Activated naive CD4-positive, alpha-beta T cell treated with anti-CD3 and anti-CD28 coated beads, Interleukin-2, amount 10 ng/mL, durations not matched to agents 7 days and 5 days (primary cell): Measurements from ENCODE around the gene KLHL13.
"Not testable (repeated sequence)": the region's sequence is repeated elsewhere in the genome, so short reads cannot be mapped to it uniquely, and the experiment has no call there.

Experiments used
- CTCF ChIA-PET: fragments of 350-600 bp; sonication (Branson Sonifier 250); formaldehyde crosslinking; loops from one replicate; lab custom pipeline; 2021; ENCODE audit warnings: antibody characterized with exemption; lab: Charles Lee
- DNase-seq: peaks from one replicate; pipeline ENCODE4 v3.0.0-alpha.2; 2020
- H3K27ac Mint-ChIP-seq: one replicate; pipeline ENCODE4 v1.8.0; 2021; ENCODE audit warnings: mild to moderate bottlenecking, moderate library complexity, mixed read lengths
- H3K27me3 Mint-ChIP-seq: one replicate; pipeline ENCODE4 v1.8.0; 2021; ENCODE audit warnings: mild to moderate bottlenecking, mixed read lengths
- H3K36me3 Mint-ChIP-seq: one replicate; pipeline ENCODE4 v1.8.0; 2021; ENCODE audit warnings: mixed read lengths
- H3K4me1 Mint-ChIP-seq: one replicate; pipeline ENCODE4 v1.8.0; 2021; ENCODE audit warnings: mixed read lengths
- H3K4me3 Mint-ChIP-seq: one replicate; pipeline ENCODE4 v1.8.0; 2021; ENCODE audit warnings: mild to moderate bottlenecking, moderate library complexity, mixed read lengths
- H3K9me3 Mint-ChIP-seq: one replicate; pipeline ENCODE4 v1.8.0; 2021; ENCODE audit warnings: mixed read lengths

KLHL13 gene

GRCh38 chrX:118047446-118048186, 69.0 kb downstream of the KLHL13 start:
- peaks cover 3% of the 10 kb centered on the region for H3K9me3 Mint-ChIP-seq
- no peak for DNase-seq
- H3K27ac Mint-ChIP-seq: no peak overlapping the region
- CTCF ChIA-PET: no interaction called here
- no peak overlapping the region for H3K4me3 Mint-ChIP-seq
- H3K36me3 Mint-ChIP-seq: no peaks in the 10 kb centered on the region
- no peaks in the 10 kb centered on the region for H3K27me3 Mint-ChIP-seq
- no peaks in the 10 kb centered on the region for H3K4me1 Mint-ChIP-seq

- no peak overlapping the region for H3K27ac Mint-ChIP-seq
- H3K4me1 Mint-ChIP-seq: no peaks in the 10 kb centered on the region
- no peaks in the 10 kb centered on the region for H3K36me3 Mint-ChIP-seq
- H3K27me3 Mint-ChIP-seq: no peaks in the 10 kb centered on the region
- no peak for DNase-seq
- CTCF ChIA-PET: no interaction called here
- peaks cover 4% of the 10 kb centered on the region for H3K9me3 Mint-ChIP-seq
- no peak overlapping the region for H3K4me3 Mint-ChIP-seq
Observed at GRCh38 chrX:118039591-118039990, 77.0 kb downstream of the KLHL13 start.

GRCh38 chrX:118038614-118039365, 77.8 kb downstream of the KLHL13 start:
- no peak for DNase-seq
- Mint-ChIP-seq H3K4me3 (no peak overlapping the region), H3K36me3 (no peaks in the 10 kb centered on the region), H3K27ac (no peak overlapping the region), H3K9me3 (peaks cover 1% of the 10 kb centered on the region), H3K27me3 (no peaks in the 10 kb centered on the region), H3K4me1 (no peaks in the 10 kb centered on the region)
- CTCF ChIA-PET: no interaction called here

- Mint-ChIP-seq H3K27ac (no peak overlapping the region), H3K4me3 (no peak overlapping the region), H3K4me1 (no peaks in the 10 kb centered on the region), H3K36me3 (no peaks in the 10 kb centered on the region), H3K9me3 (peaks cover 2% of the 10 kb centered on the region), H3K27me3 (no peaks in the 10 kb centered on the region)
- CTCF ChIA-PET: no interaction called here
- DNase-seq: no peak
Observed at GRCh38 chrX:118026631-118027030, 90.0 kb downstream of the KLHL13 start.

- CTCF ChIA-PET: no interaction called here
- DNase-seq: no peak
- Mint-ChIP-seq H3K9me3 (peaks cover 2% of the 10 kb centered on the region), H3K27me3 (no peaks in the 10 kb centered on the region), H3K27ac (no peak overlapping the region), H3K4me3 (no peak overlapping the region), H3K4me1 (no peaks in the 10 kb centered on the region), H3K36me3 (no peaks in the 10 kb centered on the region)
Observed at GRCh38 chrX:118025226-118025625, 91.4 kb downstream of the KLHL13 start.

- Mint-ChIP-seq H3K4me3 (no peak overlapping the region), H3K4me1 (no peaks in the 10 kb centered on the region), H3K9me3 (peaks cover 2% of the 10 kb centered on the region), H3K27me3 (no peaks in the 10 kb centered on the region), H3K36me3 (no peaks in the 10 kb centered on the region), H3K27ac (no peak overlapping the region)
- no peak for DNase-seq
- CTCF ChIA-PET: no interaction called here
Observed at GRCh38 chrX:118024482-118024881, 92.1 kb downstream of the KLHL13 start.

GRCh38 chrX:118022753-118023152, 93.9 kb downstream of the KLHL13 start:
- Mint-ChIP-seq H3K9me3 (peaks cover 2% of the 10 kb centered on the region), H3K4me1 (no peaks in the 10 kb centered on the region), H3K27me3 (no peaks in the 10 kb centered on the region), H3K36me3 (no peaks in the 10 kb centered on the region), H3K4me3 (no peak overlapping the region), H3K27ac (no peak overlapping the region)
- CTCF ChIA-PET: no interaction called here
- no peak for DNase-seq

- H3K4me1 Mint-ChIP-seq: no peaks in the 10 kb centered on the region
- H3K9me3 Mint-ChIP-seq: peaks cover 1% of the 10 kb centered on the region
- DNase-seq: no peak
- CTCF ChIA-PET: no interaction called here
- H3K4me3 Mint-ChIP-seq: no peak overlapping the region
- no peak overlapping the region for H3K27ac Mint-ChIP-seq
- no peaks in the 10 kb centered on the region for H3K36me3 Mint-ChIP-seq
- H3K27me3 Mint-ChIP-seq: no peaks in the 10 kb centered on the region
Observed at GRCh38 chrX:118016422-118016821, 100.2 kb downstream of the KLHL13 start.

- CTCF ChIA-PET, H3K4me1 Mint-ChIP-seq, H3K36me3 Mint-ChIP-seq, H3K27me3 Mint-ChIP-seq, H3K27ac Mint-ChIP-seq, DNase-seq, H3K9me3 Mint-ChIP-seq, H3K4me3 Mint-ChIP-seq: not testable (repeated sequence)
Observed at GRCh38 chrX:118002417-118002816, 114.2 kb downstream of the KLHL13 start.

GRCh38 chrX:118000518-118000917, 116.1 kb downstream of the KLHL13 start:
- Mint-ChIP-seq H3K4me1 (no peaks in the 10 kb centered on the region), H3K4me3 (no peak overlapping the region), H3K36me3 (no peaks in the 10 kb centered on the region), H3K9me3 (peaks cover 3% of the 10 kb centered on the region), H3K27ac (no peak overlapping the region), H3K27me3 (no peaks in the 10 kb centered on the region)
- CTCF ChIA-PET: no interaction called here
- DNase-seq: no peak

GRCh38 chrX:117998171-117998570, 118.4 kb downstream of the KLHL13 start:
- CTCF ChIA-PET: no interaction called here
- no peak for DNase-seq
- H3K4me3 Mint-ChIP-seq: no peak overlapping the region
- no peak overlapping the region for H3K27ac Mint-ChIP-seq
- H3K4me1 Mint-ChIP-seq: no peaks in the 10 kb centered on the region
- H3K36me3 Mint-ChIP-seq: no peaks in the 10 kb centered on the region
- peaks cover 3% of the 10 kb centered on the region for H3K9me3 Mint-ChIP-seq
- no peaks in the 10 kb centered on the region for H3K27me3 Mint-ChIP-seq

- H3K27ac Mint-ChIP-seq: no peak overlapping the region
- CTCF ChIA-PET: no interaction called here
- no peaks in the 10 kb centered on the region for H3K4me1 Mint-ChIP-seq
- no peaks in the 10 kb centered on the region for H3K27me3 Mint-ChIP-seq
- DNase-seq: no peak
- H3K4me3 Mint-ChIP-seq: no peak overlapping the region
- H3K9me3 Mint-ChIP-seq: peaks cover 2% of the 10 kb centered on the region
- no peaks in the 10 kb centered on the region for H3K36me3 Mint-ChIP-seq
Observed at GRCh38 chrX:117996918-117997480, 119.6 kb downstream of the KLHL13 start.

GRCh38 chrX:117996408-117996807, 120.2 kb downstream of the KLHL13 start:
- H3K36me3 Mint-ChIP-seq: no peaks in the 10 kb centered on the region
- no peak overlapping the region for H3K27ac Mint-ChIP-seq
- CTCF ChIA-PET: no interaction called here
- no peak for DNase-seq
- H3K27me3 Mint-ChIP-seq: no peaks in the 10 kb centered on the region
- no peaks in the 10 kb centered on the region for H3K4me1 Mint-ChIP-seq
- H3K4me3 Mint-ChIP-seq: no peak overlapping the region
- no peaks in the 10 kb centered on the region for H3K9me3 Mint-ChIP-seq

- Mint-ChIP-seq H3K4me1 (no peaks in the 10 kb centered on the region), H3K4me3 (no peak overlapping the region), H3K36me3 (no peaks in the 10 kb centered on the region), H3K27me3 (no peaks in the 10 kb centered on the region), H3K9me3 (no peaks in the 10 kb centered on the region), H3K27ac (no peak overlapping the region)
- CTCF ChIA-PET: no interaction called here
- DNase-seq: no peak
Observed at GRCh38 chrX:117995378-117995777, 121.2 kb downstream of the KLHL13 start.

GRCh38 chrX:117992192-117992723, 124.4 kb downstream of the KLHL13 start:
- Mint-ChIP-seq H3K27ac (no peak overlapping the region), H3K4me1 (no peaks in the 10 kb centered on the region), H3K27me3 (no peaks in the 10 kb centered on the region), H3K36me3 (no peaks in the 10 kb centered on the region), H3K9me3 (no peaks in the 10 kb centered on the region), H3K4me3 (no peak overlapping the region)
- CTCF ChIA-PET: no interaction called here
- DNase-seq: no peak
